Brain microvascular endothelial cell (primary cell): ENCODE data around the gene EIF4E3.

Source experiments
- DNase-seq: peaks from one replicate; pipeline ENCODE4 v3.0.0-alpha.2; 2020
- H3K27ac ChIP-seq: fragments of 250-450 bp; sonication (Bioruptor Pico); 2 replicates; pipeline ENCODE4 v1.5.1; 2020; ENCODE audit warnings: mild to moderate bottlenecking, moderate library complexity
- H3K27me3 ChIP-seq: fragments of 250-450 bp; sonication (Bioruptor Pico); replicated peaks from 2 replicates; pipeline ENCODE4 v1.5.1; 2020; ENCODE audit warnings: mild to moderate bottlenecking
- H3K36me3 ChIP-seq: fragments of 250-450 bp; sonication (Bioruptor Pico); replicated peaks from 2 replicates; pipeline ENCODE4 v1.5.1; 2020; ENCODE audit warnings: mild to moderate bottlenecking
- H3K4me3 ChIP-seq: 2 replicates; pipeline ENCODE4 v1.5.1; 2011; ENCODE audit warnings: low read depth, mild to moderate bottlenecking, control low read depth, low read length, moderate library complexity
- in situ Hi-C: cut with HindIII; loops from 2 replicates; pipeline ENCODE4 v1.10.0; 2017; ENCODE audit warnings: low sequenced_read_pairs, low pct_ligation_motif_present
- TF ChIP-seq, protein P1 (sequence below): IDR thresholded peaks from 2 replicates; pipeline ENCODE4 v1.5.1; 2011; ENCODE audit warnings: low read depth, mild to moderate bottlenecking, moderate library complexity, low read length, control low read depth, inconsistent platforms; ENCODE audit errors: missing control alignments

EIF4E3 gene

DNA sequence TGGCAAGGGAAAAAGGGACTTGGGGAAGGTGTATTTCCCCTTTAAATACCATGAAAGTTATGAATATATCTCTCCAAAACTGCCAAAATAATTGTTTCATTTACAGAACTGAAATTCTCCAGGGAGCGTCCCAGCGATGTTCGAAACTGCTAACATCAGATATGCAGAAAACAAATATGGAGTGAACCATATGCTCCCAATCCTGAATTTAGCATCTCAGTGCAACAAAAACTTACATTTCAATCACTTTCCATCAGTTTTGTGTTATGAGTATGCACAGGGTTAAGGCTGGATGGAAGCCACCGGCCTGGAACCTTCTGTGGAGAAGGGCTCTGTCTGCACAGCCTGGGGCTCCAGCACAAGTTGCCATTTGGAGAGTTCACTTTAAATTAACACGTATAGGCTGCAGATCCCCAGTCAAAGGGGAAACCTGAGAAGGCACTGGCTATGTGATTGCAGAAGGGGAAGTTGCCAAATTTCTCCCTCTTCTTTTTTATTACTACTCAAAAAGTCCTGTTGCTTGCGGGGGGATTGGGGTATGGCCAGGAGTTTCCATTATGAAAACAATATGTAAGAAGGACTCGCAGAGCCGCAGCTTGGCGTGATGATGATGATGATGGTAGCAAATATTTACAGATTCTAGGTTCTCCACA lies 84.7 kb downstream of the EIF4E3 start:
- Histone ChIP-seq H3K4me3 (no peak overlapping the region), H3K27me3 (no peaks in the 10 kb centered on the region), H3K36me3 (no peaks in the 10 kb centered on the region), H3K27ac (no peak overlapping the region)
- TF ChIP-seq, protein P1, sequence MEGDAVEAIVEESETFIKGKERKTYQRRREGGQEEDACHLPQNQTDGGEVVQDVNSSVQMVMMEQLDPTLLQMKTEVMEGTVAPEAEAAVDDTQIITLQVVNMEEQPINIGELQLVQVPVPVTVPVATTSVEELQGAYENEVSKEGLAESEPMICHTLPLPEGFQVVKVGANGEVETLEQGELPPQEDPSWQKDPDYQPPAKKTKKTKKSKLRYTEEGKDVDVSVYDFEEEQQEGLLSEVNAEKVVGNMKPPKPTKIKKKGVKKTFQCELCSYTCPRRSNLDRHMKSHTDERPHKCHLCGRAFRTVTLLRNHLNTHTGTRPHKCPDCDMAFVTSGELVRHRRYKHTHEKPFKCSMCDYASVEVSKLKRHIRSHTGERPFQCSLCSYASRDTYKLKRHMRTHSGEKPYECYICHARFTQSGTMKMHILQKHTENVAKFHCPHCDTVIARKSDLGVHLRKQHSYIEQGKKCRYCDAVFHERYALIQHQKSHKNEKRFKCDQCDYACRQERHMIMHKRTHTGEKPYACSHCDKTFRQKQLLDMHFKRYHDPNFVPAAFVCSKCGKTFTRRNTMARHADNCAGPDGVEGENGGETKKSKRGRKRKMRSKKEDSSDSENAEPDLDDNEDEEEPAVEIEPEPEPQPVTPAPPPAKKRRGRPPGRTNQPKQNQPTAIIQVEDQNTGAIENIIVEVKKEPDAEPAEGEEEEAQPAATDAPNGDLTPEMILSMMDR = no peak
- DNase-seq = no peak
- in situ Hi-C loops = loop anchor here (25.0 kb wide), 1 partner anchor 1103 kb away; no protein-coding TSS in a partner anchor

DNA sequence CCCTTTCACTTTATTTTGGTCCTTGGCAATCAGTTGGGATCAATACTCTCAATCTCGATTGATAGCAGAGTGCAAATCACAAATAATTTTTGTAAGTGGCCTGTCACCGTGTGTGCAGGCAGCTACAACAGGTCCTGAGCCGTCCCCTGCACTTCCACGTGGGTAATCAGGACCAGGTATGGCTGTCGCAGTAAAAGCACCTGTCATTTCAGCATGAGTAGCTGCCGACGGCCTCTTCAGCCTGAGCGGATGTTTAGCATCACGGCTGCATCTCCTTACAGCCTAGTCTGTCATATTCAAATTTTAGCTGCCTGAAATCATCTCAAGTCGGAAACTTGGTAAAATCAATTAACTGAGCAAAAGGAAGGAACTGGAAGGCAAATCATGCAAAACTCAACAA lies 88.7 kb downstream of the EIF4E3 start:
- no peak overlapping the region for H3K27ac ChIP-seq
- TF ChIP-seq, protein P1 = no peak
- H3K36me3 ChIP-seq = no peaks in the 10 kb centered on the region
- H3K4me3 ChIP-seq = no peak overlapping the region
- DNase-seq = no peak
- H3K27me3 ChIP-seq = no peaks in the 10 kb centered on the region
- in situ Hi-C loops = loop anchor here (25.0 kb wide), 1 partner anchor 1099 kb away; no protein-coding TSS in a partner anchor

DNA sequence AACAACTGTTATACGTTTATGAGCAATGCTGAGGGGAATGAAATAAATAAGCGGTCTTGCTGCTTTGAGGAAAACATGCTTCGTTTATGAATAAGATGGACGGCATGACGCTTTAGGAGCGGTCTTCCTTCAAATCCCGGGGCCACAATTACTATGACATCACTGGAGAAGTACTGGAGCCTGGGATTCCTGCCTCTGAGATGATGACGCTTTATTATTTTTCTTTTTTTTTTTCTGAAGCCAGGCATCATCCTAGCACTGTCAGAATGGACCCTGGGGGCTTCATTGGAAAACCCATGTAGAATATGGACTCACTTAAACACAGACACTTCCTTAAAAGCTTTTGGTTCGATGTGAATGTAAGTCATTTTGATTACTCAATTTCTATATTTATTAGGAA lies 89.2 kb downstream of the EIF4E3 start:
- TF ChIP-seq, protein P1 = no peak
- no peak overlapping the region for H3K4me3 ChIP-seq
- H3K36me3 ChIP-seq = no peaks in the 10 kb centered on the region
- in situ Hi-C loops = loop anchor here (25.0 kb wide), 1 partner anchor 1099 kb away; no protein-coding TSS in a partner anchor
- DNase-seq = no peak
- H3K27me3 ChIP-seq = no peaks in the 10 kb centered on the region
- H3K27ac ChIP-seq = no peak overlapping the region

DNA sequence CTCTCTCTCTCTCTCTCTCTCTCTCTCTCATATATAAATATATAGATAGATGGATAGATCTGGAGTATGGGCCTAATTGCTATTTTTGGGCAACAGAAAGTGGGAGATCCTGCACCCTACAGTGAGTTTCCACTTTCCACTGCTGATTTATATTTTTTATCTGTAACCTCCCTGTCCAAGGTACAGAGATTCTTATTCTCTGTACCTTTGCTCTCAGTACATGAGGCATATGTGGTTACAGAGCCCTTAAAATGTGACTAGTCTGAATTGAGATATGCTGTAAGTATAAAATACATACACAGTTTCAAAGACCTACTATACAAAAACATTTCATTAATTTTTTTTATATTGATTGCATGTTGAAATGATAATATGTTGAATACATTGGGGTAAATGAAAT lies 90.5 kb downstream of the EIF4E3 start:
- H3K4me3 ChIP-seq = no peak overlapping the region
- no peak for DNase-seq
- H3K36me3 ChIP-seq = no peaks in the 10 kb centered on the region
- H3K27ac ChIP-seq = no peak overlapping the region
- H3K27me3 ChIP-seq = no peaks in the 10 kb centered on the region
- TF ChIP-seq, protein P1 = no peak
- in situ Hi-C loops = loop anchor here (25.0 kb wide), 1 partner anchor 1097 kb away; no protein-coding TSS in a partner anchor

DNA sequence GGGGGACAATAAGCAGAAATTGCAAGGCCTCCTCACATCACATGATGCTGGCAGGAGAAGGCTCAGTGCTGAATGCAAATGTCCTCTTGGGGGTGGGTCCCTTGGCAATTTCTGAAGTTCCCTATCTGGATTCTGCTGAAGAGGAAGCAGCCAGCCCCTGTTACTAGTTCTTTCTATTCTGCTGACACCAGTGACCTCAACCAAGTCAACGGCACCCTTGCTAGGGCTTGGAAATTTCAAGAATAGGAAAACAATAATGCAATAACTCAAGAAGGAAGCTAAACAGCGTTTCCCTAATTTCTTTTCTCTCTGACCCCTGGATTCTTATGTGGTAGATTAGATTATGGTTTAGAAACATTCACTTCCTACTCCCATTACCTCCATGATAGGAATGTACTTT lies 95.5 kb downstream of the EIF4E3 start:
- Histone ChIP-seq H3K4me3 (no peak overlapping the region), H3K27me3 (no peaks in the 10 kb centered on the region), H3K27ac (no peak overlapping the region), H3K36me3 (no peaks in the 10 kb centered on the region)
- in situ Hi-C loops = loop anchor here (25.0 kb wide), 1 partner anchor 1092 kb away; no protein-coding TSS in a partner anchor
- TF ChIP-seq, protein P1 = no peak
- DNase-seq = no peak
